ENCODE measurements around the gene CBR3. TPM values are rescaled to one million over a fixed set of nuclear protein-coding genes. Genes with fewer than 3 reads are reported as not detected.

Gene CBR3
- total and polyA plus RNA-seq, 2 of the 13 experiments (the other 11 are each of a cell fraction or from before 2014, with no cell fraction given): not detected

DNA sequence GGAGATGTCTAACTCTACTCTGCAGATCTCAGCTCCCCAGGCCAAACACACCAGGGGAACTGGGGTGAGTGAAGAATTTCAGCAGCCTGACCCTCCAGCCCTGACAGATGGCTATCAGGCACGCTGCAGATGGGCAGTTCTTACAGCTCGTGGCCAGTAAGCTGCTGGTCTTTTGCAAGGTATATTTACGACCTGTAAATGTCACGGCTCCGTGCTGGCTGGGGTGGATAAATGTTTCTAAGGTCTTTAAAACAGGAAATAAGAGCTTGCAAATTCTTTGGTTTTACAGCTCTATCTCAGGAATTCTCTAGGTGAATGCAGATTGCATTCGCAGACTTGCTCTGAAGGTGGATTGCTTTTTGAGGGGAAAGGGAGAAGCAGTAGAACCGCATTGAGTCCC lies 31.8 kb downstream of the CBR3 start:
- Histone ChIP-seq H3K4me2 (ENCODE audit: low read depth, low read length) (no peak overlapping the region), H3K27ac (ENCODE audit: extremely low read length, insufficient read depth, low read length) (no peak overlapping the region)

More for the DNA sequence above, 31.8 kb downstream of the CBR3 start:
- Histone ChIP-seq H2AFZ (ENCODE audit: low read length) (no peak overlapping the region), H3K9ac (ENCODE audit: insufficient read depth, low read depth, low read length) (no peak overlapping the region), H4K20me1 (ENCODE audit: insufficient read depth, low read length) (no peaks in the 10 kb centered on the region), H3K9me3 (ENCODE audit: low read length) (no peaks in the 10 kb centered on the region), H3K4me1 (ENCODE audit: insufficient read depth, low read length) (peaks cover 43% of the 10 kb centered on the region), H3K27me3 (ENCODE audit: control insufficient read depth in 1 of 2, insufficient read depth in 2 of 2, low read length in 2 of 2) (no peaks in the 10 kb centered on the region), H3K4me3 (replicated peaks in 1 of 3; ENCODE audit: insufficient read depth in 1 of 3, low read depth in 2 of 3, low read length in 3 of 3) (no peak overlapping the region), H3K36me3 (replicated peaks in 1 of 2; ENCODE audit: control insufficient read depth in 1 of 2, insufficient read depth in 2 of 2, low read length in 2 of 2) (peaks cover 0 to 12% of the 10 kb centered on the region in 2 experiments; a peak in 1 of 5 replicates), H3K79me2 (ENCODE audit: insufficient read depth, low read length) (no peaks in the 10 kb centered on the region)
- CTCF ChIA-PET (ENCODE audit: low intra/inter-chr PET ratio, low total read pairs): no interaction called here
- BruUV-seq (replicated peaks): no TSS peak
- in situ Hi-C loops (cut with HindIII; ENCODE audit: extremely low pct_ligation_motif_present, low pct_unique_long_range_greater_than_20kb) (no loop called here), intact Hi-C loops (cut with micrococcal nuclease; ENCODE audit: unreplicated experiment) (no loop called here)
- POLR2A ChIA-PET: no interaction called here
- 99% methylated on average over 6 of the region's 7 CpGs for WGBS (ENCODE audit: low lambda C conversion rate)
- ATAC-seq (no peak), DNase-seq (ENCODE audit: low spot score) (no peak), FAIRE-seq (no peak)
- TF ChIP-seq TRIM24 (CRISPR knock-in tag; IDR thresholded peaks at IDR 0.05) (no peak), YEATS4 (CRISPR knock-in tag; IDR thresholded peaks at IDR 0.05; ENCODE audit: borderline replicate concordance) (no peak), GLI4 (CRISPR knock-in tag; IDR thresholded peaks at IDR 0.05; ENCODE audit: borderline replicate concordance) (no peak), MIER3 (CRISPR knock-in tag; IDR thresholded peaks at IDR 0.05; ENCODE audit: borderline replicate concordance) (no peak), TP53 (CRISPR knock-in tag; conservative IDR thresholded peaks at IDR 0.05) (no peak), ZNF543 (CRISPR knock-in tag; IDR thresholded peaks at IDR 0.05) (no peak), ZNF598 (CRISPR knock-in tag; IDR thresholded peaks at IDR 0.05; ENCODE audit: borderline replicate concordance) (no peak), TCF12 (IDR thresholded peaks at IDR 0.05) (no peak), TCF12 (CRISPR knock-in tag; IDR thresholded peaks at IDR 0.05) (no peak), GFI1 (CRISPR knock-in tag; IDR thresholded peaks at IDR 0.05; ENCODE audit: borderline replicate concordance) (no peak), ZNF800 (CRISPR knock-in tag; IDR thresholded peaks at IDR 0.05) (no peak), ARNTL (CRISPR knock-in tag; IDR thresholded peaks at IDR 0.05) (no peak), ZNF746 (CRISPR knock-in tag; IDR thresholded peaks at IDR 0.05) (no peak), DMTF1 (CRISPR knock-in tag; IDR thresholded peaks at IDR 0.05) (no peak), ZNF451 (CRISPR knock-in tag; IDR thresholded peaks at IDR 0.05) (no peak), ATAD3A (CRISPR knock-in tag; IDR thresholded peaks at IDR 0.05) (no peak)
- TF ChIP-seq, protein P1, sequence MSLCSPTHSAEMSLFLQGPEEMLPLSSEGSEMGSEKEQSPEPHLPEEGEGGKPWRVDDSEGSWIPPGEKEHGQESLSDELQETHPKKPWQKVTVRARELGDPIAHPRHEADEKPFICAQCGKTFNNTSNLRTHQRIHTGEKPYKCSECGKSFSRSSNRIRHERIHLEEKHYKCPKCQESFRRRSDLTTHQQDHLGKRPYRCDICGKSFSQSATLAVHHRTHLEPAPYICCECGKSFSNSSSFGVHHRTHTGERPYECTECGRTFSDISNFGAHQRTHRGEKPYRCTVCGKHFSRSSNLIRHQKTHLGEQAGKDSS (CRISPR knock-in tag; IDR thresholded peaks at IDR 0.05; ENCODE audit: borderline replicate concordance, low read depth): no peak
